Esophagus muscularis mucosa (tissue), 4 donors: ENCODE measurements around the gene CIT.

Source experiments
- CTCF ChIP-seq, 3 experiments: fragments of 200-600 bp in 2 of 3; fragments of 450-650 bp in 1 of 3; sonication (generic) in 2 of 3; IDR thresholded peaks; one replicate each; pipeline ENCODE4 v1.5.1; 2017 to 2019; ENCODE audit warnings: antibody characterized with exemption in 3 of 3, mild to moderate bottlenecking in 2 of 3, moderate library complexity in 1 of 3
- EP300 ChIP-seq: sonication (generic); formaldehyde crosslinking; IDR thresholded peaks from one replicate; pipeline ENCODE4 v1.6.1; 2017; ENCODE audit warnings: antibody characterized with exemption
- POLR2A ChIP-seq: fragments of 450-650 bp; IDR thresholded peaks from one replicate; pipeline ENCODE4 v1.6.1; 2017; ENCODE audit warnings: antibody characterized with exemption, moderate library complexity, mild to moderate bottlenecking, low read depth
- POLR2AphosphoS5 ChIP-seq, 2 donors: sonication (generic); formaldehyde crosslinking; IDR thresholded peaks; one replicate each; pipeline ENCODE4 v1.6.1; 2017; ENCODE audit warnings: antibody characterized with exemption in 2 of 2

DNA sequence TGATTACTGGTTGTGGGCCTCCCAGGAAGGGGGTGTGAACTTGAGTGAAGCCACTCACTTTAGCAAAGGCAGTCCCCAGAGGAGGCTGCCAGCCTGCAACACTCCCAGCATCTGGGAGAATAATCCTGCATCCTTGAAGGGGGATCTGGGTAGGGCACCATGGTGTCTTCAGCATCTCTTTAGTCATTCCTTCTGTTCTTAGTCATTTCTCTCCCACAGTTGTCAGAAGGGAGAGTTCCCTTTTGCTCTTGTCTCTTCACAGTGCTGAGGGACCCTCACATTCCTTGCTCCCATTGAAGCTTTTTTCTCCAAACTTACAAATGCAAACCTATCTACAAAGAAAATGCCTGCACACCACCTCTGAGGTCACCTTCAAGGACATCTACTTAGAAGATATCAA lies 48.1 kb upstream of the CIT start:
- TF ChIP-seq EP300 (no peak), CTCF (IDR thresholded peaks at IDR 0.05) (no peak), POLR2A (no peak), POLR2AphosphoS5 (IDR thresholded peaks at IDR 0.05) (no peak)
